H1 (cell line): ENCODE data around the gene IDI2. TPM values are rescaled to one million over a fixed set of nuclear protein-coding genes. Genes with fewer than 3 reads are reported as not detected.

ENCODE experiments used
- CTCF ChIA-PET: fragments of 300-600 bp; sonication (Branson Sonifier 250); formaldehyde crosslinking; loops from one replicate; lab custom pipeline; 2021; ENCODE audit not compliant: partially characterized antibody; lab: Charles Lee
- POLR2A ChIA-PET: fragments of 300-600 bp; sonication (Branson Sonifier 250); formaldehyde crosslinking; loops from one replicate; lab custom pipeline; 2021; ENCODE audit warnings: inconsistent platforms; ENCODE audit not compliant: partially characterized antibody; lab: Charles Lee
- DNase-seq, 2 experiments: peaks; one replicate each; pipeline versions ENCODE4 v3.0.0 to v3.0.0-alpha.2; 2010 to 2022; ENCODE audit warnings: low spot score in 2 of 2, low read depth in 1 of 2, mixed read lengths in 1 of 2
- FAIRE-seq: peaks from 2 replicates; lab custom pipeline; 2011; peaks lifted over from hg19 to GRCh38; lab: Jason Lieb, UNC
- H2AFZ ChIP-seq: 2 replicates; pipeline ENCODE4 v1.8.1; 2012; ENCODE audit warnings: low read length, inconsistent platforms
- H2AK5ac ChIP-seq: 2 replicates; pipeline ENCODE4 v1.6.1; 2013; ENCODE audit warnings: low read depth, low read length
- H2BK120ac ChIP-seq: replicated peaks from 2 replicates; pipeline ENCODE3; 2013; ENCODE audit warnings: low read depth, low read length, inconsistent platforms
- H2BK12ac ChIP-seq: 2 replicates; pipeline ENCODE4 v1.6.1; 2013; ENCODE audit warnings: low read depth, low read length
- H2BK15ac ChIP-seq: 2 replicates; pipeline ENCODE4 v1.6.1; 2013; ENCODE audit warnings: low read length
- H2BK20ac ChIP-seq: 2 replicates; pipeline ENCODE4 v1.6.1; 2013; ENCODE audit warnings: low read length
- H2BK5ac ChIP-seq: 2 replicates; pipeline ENCODE4 v1.6.1; 2013; ENCODE audit warnings: low read depth, low read length
- H3K14ac ChIP-seq: 2 replicates; pipeline ENCODE4 v1.6.1; 2013; ENCODE audit warnings: inconsistent platforms; ENCODE audit not compliant: insufficient read length
- H3K18ac ChIP-seq: 2 replicates; pipeline ENCODE4 v1.6.1; 2013; ENCODE audit warnings: low read length; ENCODE audit errors: extremely low read depth
- H3K23ac ChIP-seq: 2 replicates; pipeline ENCODE4 v1.6.1; 2013; ENCODE audit warnings: inconsistent platforms; ENCODE audit not compliant: insufficient read length
- H3K23me2 ChIP-seq: 2 replicates; pipeline ENCODE4 v1.6.1; 2013; ENCODE audit warnings: low read depth, low read length
- H3K27ac ChIP-seq: 2 replicates; pipeline ENCODE4 v1.6.1; 2011; ENCODE audit warnings: low read depth, low read length, inconsistent platforms
- H3K27me3 ChIP-seq, 4 experiments: replicated peaks in 1 of 4; 1 replicate in 1 of 4; 2 replicates in 3 of 4; pipeline versions ENCODE4 v1.6.1 to v1.8.1; 2011 to 2013; ENCODE audit warnings: low read length in 3 of 4, mild to moderate bottlenecking in 3 of 4, inconsistent platforms in 2 of 4, mixed read lengths in 2 of 4, moderate library complexity in 1 of 4; ENCODE audit not compliant: control insufficient read depth in 3 of 4, insufficient read depth in 3 of 4; ENCODE audit errors: extremely low read depth in 1 of 4
- H3K36me3 ChIP-seq, 4 experiments: 2 replicates each; pipeline versions ENCODE4 v1.6.1 to v1.8.1; 2011 to 2013; ENCODE audit warnings: mild to moderate bottlenecking in 4 of 4, low read length in 3 of 4, moderate library complexity in 2 of 4, control low read depth in 1 of 4, inconsistent platforms in 1 of 4; ENCODE audit not compliant: insufficient read depth in 4 of 4, control insufficient read depth in 2 of 4
- H3K4ac ChIP-seq: replicated peaks from 2 replicates; pipeline ENCODE3; 2013; ENCODE audit warnings: low read length, low read depth, mixed read lengths, inconsistent platforms; ENCODE audit not compliant: insufficient read length
- H3K4me1 ChIP-seq, 4 experiments: replicated peaks in 1 of 4; 1 replicate in 1 of 4; 2 replicates in 3 of 4; pipeline versions ENCODE4 v1.6.1 to v1.8.1; 2011 to 2013; ENCODE audit warnings: low read length in 3 of 4, inconsistent platforms in 2 of 4, mixed read lengths in 1 of 4; ENCODE audit not compliant: insufficient read depth in 4 of 4, control insufficient read depth in 3 of 4
- H3K4me2 ChIP-seq, 2 experiments: 2 replicates each; pipeline versions ENCODE4 v1.6.1 to v1.8.1; 2011 to 2013; ENCODE audit warnings: low read depth in 2 of 2, low read length in 2 of 2, control low read depth in 1 of 2, inconsistent platforms in 1 of 2, mild to moderate bottlenecking in 1 of 2; ENCODE audit not compliant: insufficient read depth in 1 of 2
- H3K4me3 ChIP-seq, 4 experiments: fragments of 200-600, 300-600 bp in 1 of 4; sonication (generic), shearing (Covaris generic), sonication (Bioruptor Twin) in 1 of 4; 2 replicates each; pipeline versions ENCODE4 v1.5.1 to v1.8.1; 2011 to 2016; ENCODE audit warnings: low read length in 4 of 4, low read depth in 3 of 4, control low read depth in 2 of 4, inconsistent platforms in 2 of 4, mild to moderate bottlenecking in 2 of 4, mixed read lengths in 1 of 4, moderate library complexity in 1 of 4; ENCODE audit not compliant: insufficient read depth in 2 of 4; ENCODE audit errors: extremely low read depth in 1 of 4
- H3K56ac ChIP-seq: replicated peaks from 2 replicates; pipeline ENCODE3; 2013; ENCODE audit warnings: low read depth, mild to moderate bottlenecking, mixed read lengths, low read length, inconsistent platforms; ENCODE audit not compliant: insufficient read length
- H3K79me1 ChIP-seq: 2 replicates; pipeline ENCODE4 v1.6.1; 2013; ENCODE audit warnings: low read depth, low read length, control low read depth
- H3K79me2 ChIP-seq, 2 experiments: 2 replicates each; pipeline versions ENCODE4 v1.6.1 to v1.8.1; 2012 to 2013; ENCODE audit warnings: low read length in 2 of 2, mild to moderate bottlenecking in 2 of 2, inconsistent platforms in 1 of 2; ENCODE audit not compliant: insufficient read depth in 2 of 2, control insufficient read depth in 1 of 2
- H3K9ac ChIP-seq, 4 experiments: replicated peaks in 1 of 4; 1 replicate in 1 of 4; 2 replicates in 3 of 4; pipeline versions ENCODE4 v1.6.1 to v1.8.1; 2011 to 2013; ENCODE audit warnings: low read depth in 3 of 4, low read length in 3 of 4, control low read depth in 2 of 4, mild to moderate bottlenecking in 2 of 4, moderate library complexity in 2 of 4, inconsistent platforms in 1 of 4; ENCODE audit errors: extremely low read depth in 1 of 4
- H3K9me3 ChIP-seq, 2 experiments: 2 replicates each; pipeline versions ENCODE4 v1.6.1 to v1.8.1; 2012 to 2013; ENCODE audit warnings: mild to moderate bottlenecking in 2 of 2, moderate library complexity in 2 of 2, control low read depth in 1 of 2, inconsistent platforms in 1 of 2, low read depth in 1 of 2, low read length in 1 of 2, mixed read lengths in 1 of 2; ENCODE audit not compliant: insufficient read depth in 2 of 2
- H4K20me1 ChIP-seq, 2 experiments: replicated peaks in 1 of 2; 2 replicates each; pipeline versions ENCODE3 to v1.8.1; 2011 to 2013; ENCODE audit warnings: inconsistent platforms in 2 of 2, low read length in 2 of 2, mild to moderate bottlenecking in 1 of 2; ENCODE audit not compliant: insufficient read depth in 2 of 2, control insufficient read depth in 1 of 2
- H4K5ac ChIP-seq: 2 replicates; pipeline ENCODE4 v1.6.1; 2013; ENCODE audit warnings: low read length, low read depth, mixed read lengths, inconsistent platforms; ENCODE audit not compliant: insufficient read length
- H4K8ac ChIP-seq: 2 replicates; pipeline ENCODE4 v1.8.0; 2013; ENCODE audit warnings: mild to moderate bottlenecking, moderate library complexity, low read length, inconsistent platforms; ENCODE audit not compliant: insufficient read depth; ENCODE audit errors: extremely low read depth
- H4K91ac ChIP-seq: replicated peaks from 2 replicates; pipeline ENCODE3; 2013; ENCODE audit warnings: low read length, mixed read lengths, inconsistent platforms; ENCODE audit not compliant: insufficient read length
- CREB1 ChIP-seq: IDR thresholded peaks from 2 replicates; pipeline ENCODE4 v1.6.1; 2012; ENCODE audit warnings: inconsistent platforms
- CTBP2 ChIP-seq: IDR thresholded peaks from 2 replicates; pipeline ENCODE4 v1.7.0; 2011; ENCODE audit warnings: borderline replicate concordance, mild to moderate bottlenecking, moderate library complexity, mixed read lengths, low read length; ENCODE audit not compliant: insufficient read depth, insufficient read length
- JUN ChIP-seq: IDR thresholded peaks from 2 replicates; pipeline ENCODE4 v1.6.1; 2011; ENCODE audit warnings: low read depth, mild to moderate bottlenecking, improper control_type of control experiment, low read length
- NANOG ChIP-seq: IDR thresholded peaks from 2 replicates; pipeline ENCODE4 v1.6.1; 2011; ENCODE audit warnings: low read length, low read depth, mild to moderate bottlenecking, inconsistent platforms; ENCODE audit not compliant: insufficient read depth, poor library complexity, severe bottlenecking
- POLR2AphosphoS5 ChIP-seq: IDR thresholded peaks from 2 replicates; pipeline ENCODE4 v1.6.1; 2011; ENCODE audit warnings: low read depth, low read length
- RAD21 ChIP-seq, 2 experiments: IDR thresholded peaks in 1 of 2; conservative IDR thresholded peaks in 1 of 2; 2 replicates each; pipeline ENCODE4 v1.6.1; 2011; ENCODE audit warnings: low read depth in 2 of 2, low read length in 2 of 2, improper control_type of control experiment in 1 of 2, inconsistent platforms in 1 of 2, mild to moderate bottlenecking in 1 of 2, moderate library complexity in 1 of 2
- WGBS, 2 experiments: shearing (Covaris generic) in 1 of 2; methylation state at CpG; one replicate each; pipeline versions ENCODE4 v1.1.6 to v1.1.7; 2013 to 2015; ENCODE audit warnings: low lambda C conversion rate in 2 of 2, mixed read lengths in 2 of 2, inconsistent platforms in 1 of 2, low coverage in 1 of 2, missing lambda C conversion rate in 1 of 2; ENCODE audit not compliant: insufficient replicate concordance in 2 of 2, insufficient coverage in 1 of 2, insufficient read length in 1 of 2; ENCODE audit errors: extremely low coverage in 1 of 2, missing lambda C conversion rate in 1 of 2; 5-methylcytosine and 5-hydroxymethylcytosine counted together
- polyA plus RNA-seq, 7 experiments: library from polyadenylated mRNA; depleted of rRNA in 3 of 7; stranded (reverse) in 5 of 7; unstranded in 2 of 7; fragments of >200 nt in 5 of 7; fragments of 200-250 nt in 2 of 7; gene quantifications; 1 replicate in 5 of 7; 2 replicates in 1 of 7; 4 replicates in 1 of 7; pipeline versions ENCODE4 v1.2.1 to v1.2.3, GENCODE V29; 2011 to 2013; ENCODE audit warnings: missing spikeins in 2 of 7, mixed read lengths in 2 of 7
- total RNA-seq: library from RNA; stranded (reverse); fragmentation: NEBNext Ultra II Directional; extraction: Animal tissue kit (Norgen Biotek cat#: 25700); gene quantifications from 2 replicates; pipeline ENCODE4 v1.2.1, GENCODE V29; 2021

Gene IDI2
- total and polyA plus RNA-seq, 2 of the 8 experiments (the other 6 are each of a cell fraction or from before 2014, with no cell fraction given): not detected

DNA sequence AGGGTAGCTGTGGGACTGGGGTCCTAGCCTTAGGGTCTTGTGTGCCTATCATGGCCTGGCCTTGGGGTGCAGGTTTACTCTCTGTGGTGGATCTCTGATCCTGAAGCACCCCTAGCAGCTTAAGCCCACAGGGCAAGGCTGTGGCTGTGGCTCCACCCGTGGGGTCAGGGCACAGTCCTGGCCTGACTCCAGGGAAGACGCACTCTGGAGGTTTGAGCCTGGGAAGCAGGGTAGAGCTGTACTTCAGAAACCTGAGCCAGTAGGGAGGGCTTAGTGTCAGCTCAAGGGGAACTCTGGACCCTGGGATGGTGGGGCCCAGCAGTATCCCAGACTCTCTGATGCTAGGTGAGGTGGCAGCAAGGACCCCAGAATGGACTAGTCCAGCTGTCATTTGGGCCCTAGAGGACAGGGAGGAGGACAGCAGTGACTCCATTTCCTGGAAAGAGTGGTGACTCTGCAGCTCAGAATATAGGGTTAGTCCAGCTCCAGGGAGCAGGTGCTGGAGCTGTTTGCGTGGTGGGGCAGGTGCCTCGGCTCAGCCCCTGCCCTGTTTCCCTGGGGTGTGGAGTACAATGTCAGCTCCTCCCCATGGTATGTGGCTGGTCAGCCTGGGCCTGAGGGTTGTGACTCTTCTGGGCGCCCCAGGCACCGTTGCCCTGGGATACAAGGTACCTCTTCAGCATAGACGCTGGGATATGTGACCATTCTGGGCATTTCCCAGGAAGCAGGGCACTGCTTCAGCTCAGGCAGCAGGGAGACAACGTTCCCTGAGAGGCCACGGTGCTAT is 21.6 kb downstream of the IDI2 start:
- 90% methylated on average over 9 of the region's 9 CpGs; no CpG with 5 or more reads in 1 of the 2 experiments for WGBS, 2 experiments
- peaks cover 6% of the 10 kb centered on the region for H3K79me1 ChIP-seq
- no peak overlapping the region for H3K56ac ChIP-seq
- no peak overlapping the region for H2BK12ac ChIP-seq
- ChIA-PET CTCF (interaction anchor here (1.2 kb wide), 2 partner anchors 8 to 71 kb away, joined by 3 to 4 read pairs; no protein-coding TSS in a partner anchor), POLR2A (interaction anchor here (0.7 to 4.0 kb wide), 11 partner anchors 9 to 173 kb away, joined by 3 to 28 read pairs (median 5); partner anchors contain the start of genes GTPBP4 and IDI1)
- no peak overlapping the region for H4K5ac ChIP-seq
- H3K4me3 ChIP-seq: no peak overlapping the region
- no peaks in the 10 kb centered on the region for H3K23me2 ChIP-seq
- H4K8ac ChIP-seq: no peak overlapping the region
- no peak overlapping the region for H2BK120ac ChIP-seq
- H4K20me1 ChIP-seq: peaks cover 10 to 18% of the 10 kb centered on the region in 2 experiments
- H3K27me3 ChIP-seq: no peaks in the 10 kb centered on the region
- H3K36me3 ChIP-seq: peaks cover 44 to 96% (median 73%) of the 10 kb centered on the region in 4 experiments
- H3K18ac ChIP-seq: no peak overlapping the region
- TF ChIP-seq CTBP2 (no peak), POLR2AphosphoS5 (peak; percentile 32; the same call in 1 of the 2 replicates), JUN (no peak), CREB1 (no peak), RAD21 (IDR thresholded peaks at IDR 0.05 in 1 of 2, conservative IDR thresholded peaks at IDR 0.05 in 1 of 2; ENCODE audit: low read depth in 2 of 2, low read length in 2 of 2) (no peak), NANOG (no peak)
- H3K9me3 ChIP-seq: no peaks in the 10 kb centered on the region; a peak in 1 of 4 replicates
- no peak overlapping the region for H4K91ac ChIP-seq
- no peak for FAIRE-seq
- no peak overlapping the region for H3K23ac ChIP-seq
- no peaks in the 10 kb centered on the region for H3K4me1 ChIP-seq
- H2AK5ac ChIP-seq: no peak overlapping the region
- no peak overlapping the region for H3K4me2 ChIP-seq
- H2BK20ac ChIP-seq: no peak overlapping the region
- no peak for DNase-seq
- H2AFZ ChIP-seq: no peak overlapping the region
- peaks cover 0 to 46% of the 10 kb centered on the region in 2 experiments; a peak in 3 of 4 replicates for H3K79me2 ChIP-seq
- H3K14ac ChIP-seq: no peak overlapping the region
- no peak overlapping the region; the same call in 1 of the 2 replicates for H3K27ac ChIP-seq
- no peak overlapping the region for H3K4ac ChIP-seq
- no peak overlapping the region for H2BK5ac ChIP-seq
- H2BK15ac ChIP-seq: no peak overlapping the region
- H3K9ac ChIP-seq: no peak overlapping the region
